NCI-H526 (cell line): ENCODE results near the gene MOB3B.

ENCODE experiments used
- DNase-seq, 2 experiments: peaks; one replicate each; lab custom pipeline; 2025; lab: John Stamatoyannopoulos, UW

Gene MOB3B

GRCh38 chr9:27365707-27366376 is 163.8 kb downstream of the MOB3B start:
- DNase-seq, result no peak

GRCh38 chr9:27362447-27363210 is 167.0 kb downstream of the MOB3B start:
- DNase-seq, result no peak

GRCh38 chr9:27361492-27361891 is 168.1 kb downstream of the MOB3B start:
- DNase-seq, result no peak

GRCh38 chr9:27359763-27360162 is 169.9 kb downstream of the MOB3B start:
- no peak for DNase-seq

- no peak for DNase-seq
Measured at GRCh38 chr9:27358007-27358406, 171.6 kb downstream of the MOB3B start.

- DNase-seq, result no peak
Measured at GRCh38 chr9:27356446-27356845, 173.2 kb downstream of the MOB3B start.

- DNase-seq, result no peak
Measured at GRCh38 chr9:27355166-27355565, 174.4 kb downstream of the MOB3B start.

- no peak for DNase-seq
Measured at GRCh38 chr9:27353474-27354229, 176.0 kb downstream of the MOB3B start.

GRCh38 chr9:27353166-27353473 is 176.5 kb downstream of the MOB3B start:
- no peak for DNase-seq

- no peak for DNase-seq
Measured at GRCh38 chr9:27352457-27353165, 177.0 kb downstream of the MOB3B start.

- DNase-seq, result no peak
Measured at GRCh38 chr9:27351438-27351837, 178.2 kb downstream of the MOB3B start.

GRCh38 chr9:27350382-27350976 is 179.1 kb downstream of the MOB3B start:
- DNase-seq, result no peak

GRCh38 chr9:27349698-27350080 is 179.9 kb downstream of the MOB3B start:
- no peak for DNase-seq

- DNase-seq, result no peak
Measured at GRCh38 chr9:27348785-27349697, 180.6 kb downstream of the MOB3B start.

GRCh38 chr9:27347889-27348288 is 181.7 kb downstream of the MOB3B start:
- DNase-seq, result no peak

- DNase-seq, result no peak
Measured at GRCh38 chr9:27344776-27345175, 184.8 kb downstream of the MOB3B start.

- no peak for DNase-seq
Measured at GRCh38 chr9:27341545-27342294, 187.9 kb downstream of the MOB3B start.

GRCh38 chr9:27340961-27341511 is 188.6 kb downstream of the MOB3B start:
- no peak for DNase-seq

GRCh38 chr9:27340285-27340674 is 189.3 kb downstream of the MOB3B start:
- DNase-seq, result no peak
